NT2/D1 (cell line): ENCODE data around the gene MYOZ1.

ENCODE experiments used
- SUZ12 ChIP-seq: IDR thresholded peaks from 2 replicates; pipeline ENCODE4 v1.6.1; 2011; ENCODE audit not compliant: insufficient read length, insufficient read depth; ENCODE audit errors: extremely low read depth
- YY1 ChIP-seq: IDR thresholded peaks from 2 replicates; pipeline ENCODE4 v1.6.1; 2011; ENCODE audit not compliant: insufficient read length, insufficient read depth
- ZNF274 ChIP-seq: IDR thresholded peaks from 2 replicates; pipeline ENCODE4 v1.6.1; 2011; ENCODE audit warnings: mild to moderate bottlenecking, low read depth, low read length

DNA sequence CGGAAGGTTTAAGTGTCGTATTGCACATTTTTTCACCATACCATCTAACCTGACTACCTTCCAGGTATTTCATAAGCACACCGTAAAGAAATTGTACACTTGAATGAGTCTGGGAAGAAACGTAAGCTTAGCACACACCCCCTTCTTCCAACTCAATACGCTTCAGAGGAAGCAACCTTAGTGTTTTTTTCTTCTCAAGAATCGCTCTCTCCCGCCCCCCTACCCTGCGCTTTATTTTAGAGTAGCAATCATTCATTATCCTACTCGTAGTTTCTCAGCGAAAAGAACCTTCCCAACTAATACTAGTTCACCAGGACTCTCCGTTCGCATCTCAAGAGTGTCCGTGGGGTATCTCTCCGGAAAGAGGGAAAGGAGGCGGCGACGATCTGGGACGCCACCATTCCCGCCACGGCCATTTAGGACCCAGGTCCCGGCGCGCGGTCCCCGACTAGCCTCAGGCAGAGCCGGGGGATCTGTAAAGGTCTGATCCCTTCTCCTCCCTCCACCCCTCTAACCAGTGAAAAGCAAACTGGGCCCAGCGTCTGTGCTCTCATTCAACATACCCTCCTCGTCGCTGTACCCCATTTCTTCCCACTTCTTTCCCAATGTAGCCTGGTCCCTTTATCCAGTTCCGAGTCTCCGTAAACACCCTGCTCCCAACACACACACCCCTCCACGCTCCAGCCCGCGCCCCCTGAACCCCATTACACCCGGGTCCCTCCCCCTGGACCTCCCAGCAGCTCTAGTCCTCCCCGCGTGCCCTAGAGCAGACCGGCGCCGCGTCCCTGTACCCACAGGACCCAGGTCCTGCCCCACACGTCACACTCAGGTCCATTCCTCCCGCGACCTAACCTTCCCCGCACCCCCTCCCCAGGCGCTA lies 16.0 kb downstream of the MYOZ1 start:
- TF ChIP-seq YY1 = no peak
- no peak for TF ChIP-seq ZNF274
- no peak for TF ChIP-seq SUZ12
